Measurements from ENCODE around the gene ATF3.
"Not testable (repeated sequence)": the region's sequence is repeated elsewhere in the genome, so short reads cannot be mapped to it uniquely, and the experiment has no call there.

GRCh38 chr1:212658250-212658649, 49.7 kb downstream of the ATF3 start:
- not testable (repeated sequence) for TF ChIP-seq CTCF (IDR thresholded peaks at IDR 0.05; ENCODE audit: low read length); EZH2 (IDR thresholded peaks at IDR 0.05; ENCODE audit: borderline replicate concordance, low read length)

Data from OCI-LY1 (cell line).